GM19455 (cell line): ENCODE results near the gene ZNF532.
"Not testable (repeated sequence)": the region's sequence is repeated elsewhere in the genome, so short reads cannot be mapped to it uniquely, and the experiment has no call there.

Experiments
- ATAC-seq: cut with Tn5 transposase; IDR thresholded peaks from one replicate; pipeline ENCODE4 v1.9.1; 2021; ENCODE audit not compliant: unreplicated experiment

The ZNF532 gene

GRCh38 chr18:58847383-58848071 is 17.1 kb upstream of the ZNF532 start:
- no peak for ATAC-seq

GRCh38 chr18:58848685-58849084 is 16.0 kb upstream of the ZNF532 start:
- ATAC-seq, result no peak

- ATAC-seq, result no peak
Measured at GRCh38 chr18:58850786-58851469, 13.7 kb upstream of the ZNF532 start.

- ATAC-seq, result no peak
Measured at GRCh38 chr18:58851856-58852255, 12.8 kb upstream of the ZNF532 start.

GRCh38 chr18:58852629-58853028 is 12.0 kb upstream of the ZNF532 start:
- no peak for ATAC-seq

DNA sequence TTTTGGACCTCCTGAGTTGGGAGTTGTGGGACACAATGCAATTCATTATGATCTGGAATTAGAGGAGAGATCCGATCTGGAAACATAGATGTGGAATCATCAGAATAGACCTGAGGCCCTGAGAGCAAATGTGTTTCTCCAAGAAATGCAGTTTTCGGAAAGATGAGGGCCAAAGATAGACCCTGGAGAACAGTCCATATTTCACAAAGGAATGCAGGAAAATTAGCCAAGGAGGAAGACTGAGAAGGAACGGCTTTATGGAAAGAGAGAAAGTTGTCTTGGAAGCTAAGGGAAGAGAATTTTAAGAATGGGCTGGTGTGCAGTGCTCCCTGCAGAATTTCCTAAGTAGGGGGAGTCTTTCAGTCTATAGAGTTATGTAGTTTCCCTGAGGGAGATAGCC is 11.1 kb upstream of the ZNF532 start:
- ATAC-seq, result no peak

- ATAC-seq, result not testable (repeated sequence)
Measured at GRCh38 chr18:58855521-58855920, 9.2 kb upstream of the ZNF532 start.

GRCh38 chr18:58856881-58857280 is 7.8 kb upstream of the ZNF532 start:
- ATAC-seq, result no peak

DNA sequence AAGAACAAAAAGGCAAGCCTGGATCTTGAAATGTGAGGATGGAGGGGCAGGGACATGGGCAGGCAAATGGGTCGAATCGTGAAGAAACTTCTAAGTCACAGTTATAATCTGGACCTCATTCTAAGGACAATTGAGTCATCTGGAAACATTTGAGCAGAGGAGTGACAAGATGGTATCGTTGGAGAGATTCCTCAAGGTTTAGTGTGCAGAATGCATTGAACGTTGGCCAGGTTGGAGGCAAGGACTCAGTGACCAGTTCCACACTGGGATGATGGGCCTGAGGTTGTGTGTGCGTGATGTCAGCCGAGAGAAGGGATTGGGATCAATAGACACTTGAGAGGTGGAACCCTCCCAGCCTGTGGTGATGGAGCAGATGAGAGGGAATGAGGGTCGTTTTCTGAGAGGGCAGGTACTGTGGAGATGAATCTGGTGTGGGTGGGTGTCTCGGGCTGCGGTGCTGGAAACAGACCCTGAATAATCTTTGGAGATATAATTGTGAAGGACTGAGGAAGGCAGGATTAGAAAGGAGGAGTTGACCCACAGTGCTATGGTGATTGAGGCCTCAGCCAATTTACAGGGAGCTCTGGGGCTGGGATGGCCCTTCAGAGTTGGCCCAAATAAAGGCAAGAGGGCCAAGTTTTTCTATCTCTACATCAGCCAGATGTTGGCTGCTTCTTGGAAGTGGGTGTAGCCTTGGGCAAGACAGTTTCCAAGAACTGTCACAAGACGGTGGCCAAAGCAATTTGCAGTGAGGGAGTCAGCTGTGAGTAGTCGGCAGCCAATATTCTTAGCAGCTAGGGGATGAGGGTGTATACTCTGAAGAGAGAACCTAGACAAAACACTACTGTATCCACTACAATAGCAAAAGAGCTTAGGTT is 5.8 kb upstream of the ZNF532 start:
- no peak for ATAC-seq

- ATAC-seq, result no peak
Measured at GRCh38 chr18:58859907-58860306, 4.8 kb upstream of the ZNF532 start.

DNA sequence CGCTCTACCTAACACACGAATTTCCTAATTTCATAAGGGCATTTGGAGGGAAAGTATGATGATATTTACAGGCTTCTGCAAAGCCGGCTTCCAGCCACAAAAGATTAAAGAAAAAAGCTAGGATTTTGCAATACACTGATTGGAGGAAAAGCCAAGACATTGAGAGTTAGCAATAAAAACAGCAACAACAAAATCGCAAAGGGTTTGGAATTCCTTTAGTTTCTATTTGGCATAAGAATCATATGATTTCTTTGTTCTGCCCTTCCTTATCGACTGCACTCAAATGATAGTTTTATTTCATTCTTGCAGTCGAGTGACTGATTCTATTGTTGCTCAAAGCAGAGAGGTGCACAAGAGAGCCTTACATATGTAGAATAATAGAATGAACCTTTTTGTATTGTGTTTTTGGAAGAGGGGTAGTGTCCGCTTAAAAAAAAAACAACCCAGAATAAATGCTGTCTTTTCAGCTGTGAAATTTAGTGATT is 3.9 kb upstream of the ZNF532 start:
- no peak for ATAC-seq

DNA sequence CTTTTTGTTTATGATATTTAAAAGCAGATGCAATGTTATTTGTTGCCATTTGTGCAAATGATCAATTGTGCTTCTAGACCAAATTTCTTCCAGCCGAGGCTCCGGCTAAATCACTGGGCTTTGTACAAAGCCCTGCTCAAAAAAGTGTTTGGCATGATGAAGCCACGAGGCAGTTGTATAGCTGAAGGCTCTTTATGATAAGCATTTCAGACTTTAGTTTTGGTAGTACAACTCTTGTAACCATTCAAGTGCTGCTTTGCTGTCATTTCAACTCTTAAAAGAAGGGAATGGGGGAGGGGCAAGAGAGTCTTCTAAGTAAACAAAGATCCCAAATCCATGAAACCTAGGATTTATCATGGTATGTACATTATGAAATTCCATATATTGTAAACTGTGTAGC is 3.3 kb upstream of the ZNF532 start:
- no peak for ATAC-seq

DNA sequence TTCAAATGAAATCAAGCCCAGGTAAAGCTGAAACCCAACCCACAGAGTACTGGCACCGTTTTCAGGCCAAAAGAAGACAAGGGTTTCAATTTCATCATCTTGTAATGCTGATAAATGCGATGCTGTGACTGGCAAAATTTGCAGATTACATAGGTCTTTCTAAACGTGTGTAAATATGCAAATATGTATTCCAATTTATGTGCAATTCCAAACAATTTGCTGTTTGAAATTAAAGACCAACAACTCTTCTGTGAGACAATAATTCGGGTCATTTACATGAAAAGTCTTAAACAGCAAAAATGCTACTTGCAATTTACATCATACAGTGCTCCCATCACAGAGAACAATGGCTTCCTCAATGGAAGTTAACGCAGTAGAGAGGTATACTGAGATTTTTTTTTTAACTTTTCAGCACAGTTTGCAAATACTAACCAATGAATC is 2.8 kb upstream of the ZNF532 start:
- ATAC-seq, result no peak

- no peak for ATAC-seq
Measured at GRCh38 chr18:58862356-58862755, 2.3 kb upstream of the ZNF532 start.

DNA sequence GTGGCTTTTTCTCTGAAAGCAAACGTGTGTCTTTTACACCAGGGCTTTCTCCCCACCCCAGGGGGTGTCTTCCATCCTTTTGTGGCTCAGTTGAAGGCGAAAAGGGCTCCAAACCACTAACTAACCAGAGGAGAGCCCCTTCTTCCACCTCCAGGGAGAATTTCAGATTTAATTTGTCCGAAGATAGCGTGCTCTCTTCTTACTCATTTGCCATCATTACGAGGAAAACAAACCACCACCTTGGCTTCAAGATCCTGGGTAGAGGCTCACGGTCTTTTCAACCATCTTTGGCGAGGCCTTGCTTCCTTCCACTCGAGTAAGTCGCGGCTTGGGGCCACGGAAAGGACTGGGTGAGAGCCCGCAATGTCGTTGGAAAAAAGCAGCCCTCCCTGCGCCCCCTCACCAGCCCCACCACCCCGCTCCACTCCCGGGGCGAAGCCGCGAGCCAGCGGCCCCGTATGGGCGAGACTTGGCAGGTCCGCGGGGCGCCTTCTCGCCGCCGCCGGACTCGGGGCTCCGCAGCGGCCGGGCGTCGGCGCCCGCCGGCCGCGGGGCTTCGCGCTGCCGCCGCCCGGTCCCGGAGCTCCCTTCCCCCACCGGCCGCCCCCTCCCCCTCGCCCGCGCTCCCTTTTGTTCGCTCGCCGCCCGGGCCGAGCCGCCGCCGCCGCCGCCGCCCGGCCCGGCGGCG is 1.7 kb upstream of the ZNF532 start:
- peak; percentile 35 for ATAC-seq

DNA sequence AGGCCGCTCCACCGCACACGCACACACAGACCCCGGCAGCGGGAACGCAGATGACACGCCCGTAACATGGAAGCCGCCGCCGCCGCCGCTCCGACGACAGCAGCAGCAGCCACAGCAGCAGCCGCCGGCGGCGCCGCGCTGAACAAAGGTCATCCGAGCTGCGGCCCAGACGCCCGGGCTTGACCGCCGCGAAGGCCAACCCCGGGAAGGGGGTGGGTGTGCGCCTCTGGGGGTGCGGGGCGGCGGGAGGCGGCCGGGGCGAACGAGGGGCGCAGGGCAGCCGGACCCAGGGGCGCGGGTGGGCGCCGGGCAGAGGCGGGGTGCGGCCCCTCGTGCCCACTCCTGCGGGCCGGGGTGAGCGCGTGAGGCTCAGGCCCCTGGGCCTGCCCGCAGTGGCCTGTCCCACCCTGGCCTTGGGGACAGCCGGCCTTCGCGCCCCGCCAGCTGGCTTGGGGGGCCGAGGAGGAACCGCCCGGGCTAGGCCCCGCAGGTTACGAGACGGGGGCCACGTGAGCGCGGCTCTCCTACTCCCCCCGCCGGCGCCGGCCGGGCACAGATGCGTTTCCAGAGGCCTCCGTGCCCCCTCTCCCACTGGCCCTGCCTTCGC is 1.0 kb upstream of the ZNF532 start:
- ATAC-seq, result peak; percentile 52

DNA sequence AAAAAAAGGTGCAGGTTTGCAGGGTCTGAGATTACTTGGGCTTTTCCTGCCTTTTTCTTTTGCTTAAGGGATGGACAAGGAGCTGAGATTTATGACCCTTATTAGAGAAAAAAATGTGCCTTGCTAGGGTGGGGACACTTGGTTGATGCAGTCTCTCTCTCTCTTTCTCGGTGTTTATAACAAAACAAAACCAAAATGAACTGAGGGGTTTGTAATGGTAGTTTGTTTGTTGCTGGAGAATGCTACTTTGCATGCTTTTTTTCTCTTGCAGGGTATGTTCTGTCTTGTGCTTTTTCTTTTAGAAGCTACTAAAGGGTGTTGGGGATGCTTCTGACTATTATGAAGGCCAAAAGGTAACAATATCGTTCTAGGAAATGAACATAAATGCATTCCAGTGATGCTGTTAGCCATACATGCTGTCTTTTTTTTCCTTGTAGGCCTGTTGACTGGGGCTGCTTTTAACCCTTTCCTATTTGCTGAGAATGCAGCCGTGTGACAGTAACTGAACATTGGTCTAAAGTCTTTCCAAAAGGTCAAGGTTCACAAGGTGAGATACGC is 435 bp downstream of the ZNF532 start:
- no peak for ATAC-seq

DNA sequence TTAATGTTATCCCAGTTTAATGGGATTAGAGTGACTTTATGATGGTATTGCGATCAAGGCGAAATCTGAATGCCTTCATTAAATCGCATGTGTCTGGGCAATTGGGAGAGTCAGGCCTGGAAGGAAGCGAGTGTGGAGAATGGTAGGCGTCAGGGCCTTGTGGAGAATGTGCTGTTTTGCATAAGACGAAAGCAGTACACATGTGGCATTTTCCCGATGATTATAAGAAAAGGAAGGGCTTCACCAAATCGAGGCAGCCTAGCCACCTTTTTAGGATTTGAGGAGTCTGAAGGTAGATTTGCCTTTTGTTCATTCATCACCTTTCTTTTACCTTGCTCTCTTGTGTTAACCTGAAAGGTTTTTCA is 1.0 kb downstream of the ZNF532 start:
- no peak for ATAC-seq

GRCh38 chr18:58866066-58866772 is 1.5 kb downstream of the ZNF532 start:
- ATAC-seq, result no peak

DNA sequence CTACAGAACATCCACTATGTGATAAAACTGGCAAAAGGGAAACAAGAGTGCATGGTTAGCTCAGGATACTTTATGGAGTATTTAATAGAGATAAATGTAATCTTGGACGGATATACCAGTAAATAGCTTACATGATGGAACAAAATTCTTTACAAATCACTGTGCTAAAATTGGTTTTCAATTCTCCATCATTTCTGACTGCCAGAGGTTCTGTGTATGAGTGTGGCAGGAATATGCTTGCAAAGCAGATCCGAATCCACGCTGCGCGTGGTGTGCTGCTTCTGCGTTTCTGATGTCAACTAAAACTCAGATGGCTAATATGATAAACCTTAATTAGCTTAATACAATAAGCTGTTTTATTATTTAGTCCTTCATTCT is 2.1 kb downstream of the ZNF532 start:
- ATAC-seq, result no peak
